CD4-positive, alpha-beta memory T cell (primary cell): Measurements from ENCODE around the gene ACVR1. TPM values are rescaled to one million over a fixed set of nuclear protein-coding genes. Genes with fewer than 3 reads are reported as not detected.
"Not testable (repeated sequence)": the region's sequence is repeated elsewhere in the genome, so short reads cannot be mapped to it uniquely, and the experiment has no call there.

ENCODE experiments used
- CTCF ChIA-PET: fragments of 350-600 bp; sonication (Branson Sonifier 250); formaldehyde crosslinking; loops from one replicate; lab custom pipeline; 2021; ENCODE audit warnings: inconsistent platforms; ENCODE audit not compliant: partially characterized antibody; lab: Charles Lee
- POLR2A ChIA-PET: fragments of 350-600 bp; sonication (Branson Sonifier 250); formaldehyde crosslinking; loops from one replicate; lab custom pipeline; 2021; ENCODE audit not compliant: partially characterized antibody; lab: Charles Lee
- DNase-seq, 5 donors: peaks; one replicate each; pipeline versions ENCODE4 v3.0.0 to v3.0.0-alpha.2; 2020 to 2022; ENCODE audit warnings: mixed read lengths in 1 of 5
- H3K27ac ChIP-seq: one replicate; pipeline ENCODE4 v1.7.0; 2013; ENCODE audit warnings: low read depth, low read length
- H3K27me3 ChIP-seq: 2 replicates; pipeline ENCODE4 v1.7.0; 2013; ENCODE audit warnings: mild to moderate bottlenecking, low read length, moderate library complexity; ENCODE audit not compliant: insufficient read depth
- H3K36me3 ChIP-seq: 2 replicates; pipeline ENCODE4 v1.7.0; 2013; ENCODE audit warnings: mild to moderate bottlenecking, low read length, moderate library complexity; ENCODE audit not compliant: insufficient read depth
- H3K4me1 ChIP-seq: 2 replicates; pipeline ENCODE4 v1.7.0; 2013; ENCODE audit warnings: mild to moderate bottlenecking, low read length, moderate library complexity; ENCODE audit not compliant: insufficient read depth
- H3K4me3 ChIP-seq, 2 donors: one replicate each; pipeline ENCODE4 v1.7.0; 2013; ENCODE audit warnings: low read length in 2 of 2, mild to moderate bottlenecking in 1 of 2
- H3K9me3 ChIP-seq, 2 donors: one replicate each; pipeline ENCODE4 v1.7.0; 2013; ENCODE audit warnings: low read length in 2 of 2, control low read depth in 1 of 2; ENCODE audit not compliant: control insufficient read depth in 1 of 2
- H3K27ac Mint-ChIP-seq, 7 donors: one replicate each; pipeline ENCODE4 v1.8.0; 2020 to 2021; ENCODE audit warnings: mixed read lengths in 7 of 7, mild to moderate bottlenecking in 6 of 7, inconsistent platforms in 3 of 7, moderate library complexity in 3 of 7
- H3K27me3 Mint-ChIP-seq, 2 donors: one replicate each; pipeline ENCODE4 v1.8.0; 2020 to 2021; ENCODE audit warnings: mixed read lengths in 2 of 2
- H3K36me3 Mint-ChIP-seq, 2 donors: one replicate each; pipeline ENCODE4 v1.8.0; 2020 to 2021; ENCODE audit warnings: mixed read lengths in 2 of 2, inconsistent platforms in 1 of 2, mild to moderate bottlenecking in 1 of 2
- H3K4me1 Mint-ChIP-seq, 4 donors: one replicate each; pipeline ENCODE4 v1.8.0; 2020 to 2021; ENCODE audit warnings: mixed read lengths in 4 of 4, mild to moderate bottlenecking in 1 of 4
- H3K4me3 Mint-ChIP-seq, 8 donors: one replicate each; pipeline ENCODE4 v1.8.0; 2020 to 2021; ENCODE audit warnings: mixed read lengths in 8 of 8, mild to moderate bottlenecking in 7 of 8, moderate library complexity in 6 of 8, inconsistent platforms in 3 of 8
- H3K9me3 Mint-ChIP-seq, 8 donors: one replicate each; pipeline ENCODE4 v1.8.0; 2020 to 2021; ENCODE audit warnings: mixed read lengths in 8 of 8, mild to moderate bottlenecking in 5 of 8, inconsistent platforms in 3 of 8, moderate library complexity in 1 of 8
- intact Hi-C: fragments of 100-400 bp; cut with micrococcal nuclease; formaldehyde crosslinking; loops from one replicate; pipeline ENCODE4 v1.15.1; 2023
- polyA plus RNA-seq, 2 donors: library from polyadenylated mRNA; unstranded; fragments of 300-500 nt; fragmentation: Illumina TruSeq; gene quantifications; one replicate each; pipeline ENCODE4 v1.2.3, GENCODE V29; 2021
- total RNA-seq, 2 experiments: library from RNA; stranded (reverse); gene quantifications; one replicate each; pipeline ENCODE4 v1.2.3, GENCODE V29; 2021

Gene ACVR1
- total and polyA plus RNA-seq, 4 experiments from 2014 or later, result 16.1 to 31.9 (median 25.1) TPM

- Mint-ChIP-seq H3K27ac (no peak overlapping the region), H3K4me1 (peaks cover 0 to 7% (median 2%) of the 10 kb centered on the region in 4 donors), H3K27me3 (no peaks in the 10 kb centered on the region), H3K36me3 (peaks cover 76 to 82% of the 10 kb centered on the region in 2 donors), H3K4me3 (no peak overlapping the region), H3K9me3 (peaks cover 2 to 29% (median 18%) of the 10 kb centered on the region in 8 donors)
- POLR2A ChIA-PET, result no interaction called here
- intact Hi-C loops, result no loop called here
- Histone ChIP-seq H3K4me1 (no peaks in the 10 kb centered on the region), H3K36me3 (peaks cover 24% of the 10 kb centered on the region), H3K4me3 (no peak overlapping the region), H3K27me3 (no peaks in the 10 kb centered on the region), H3K27ac (no peak overlapping the region), H3K9me3 (peaks cover 0 to 5% of the 10 kb centered on the region in 2 donors)
- CTCF ChIA-PET, result interaction anchor here (1.2 kb wide), 1 partner anchor 460 kb away, joined by 3 read pairs; no protein-coding TSS in a partner anchor
- DNase-seq, result no peak
Measured at GRCh38 chr2:157760949-157761348, 115.2 kb downstream of the ACVR1 start.

GRCh38 chr2:157759855-157760254, 116.3 kb downstream of the ACVR1 start:
- intact Hi-C loops, result no loop called here
- DNase-seq, result no peak
- H3K9me3 Mint-ChIP-seq, result peaks cover 2 to 29% (median 19%) of the 10 kb centered on the region in 8 donors
- H3K4me1 ChIP-seq, result no peaks in the 10 kb centered on the region
- peaks cover 77 to 83% of the 10 kb centered on the region in 2 donors for H3K36me3 Mint-ChIP-seq
- H3K27ac Mint-ChIP-seq, result no peak overlapping the region
- ChIA-PET POLR2A (no interaction called here), CTCF (no interaction called here)
- no peaks in the 10 kb centered on the region for H3K27me3 Mint-ChIP-seq
- H3K27me3 ChIP-seq, result no peaks in the 10 kb centered on the region
- H3K4me3 Mint-ChIP-seq, result no peak overlapping the region
- peaks cover 16% of the 10 kb centered on the region for H3K36me3 ChIP-seq
- H3K4me1 Mint-ChIP-seq, result peaks cover 5 to 10% (median 5%) of the 10 kb centered on the region in 4 donors
- no peak overlapping the region for H3K4me3 ChIP-seq
- no peak overlapping the region for H3K27ac ChIP-seq
- peaks cover 0 to 5% of the 10 kb centered on the region in 2 donors for H3K9me3 ChIP-seq

GRCh38 chr2:157758586-157758985, 117.5 kb downstream of the ACVR1 start:
- ChIA-PET POLR2A (no interaction called here), CTCF (no interaction called here)
- Mint-ChIP-seq H3K27me3 (no peaks in the 10 kb centered on the region), H3K4me3 (no peak overlapping the region), H3K27ac (no peak overlapping the region), H3K4me1 (peaks cover 5 to 12% (median 11%) of the 10 kb centered on the region in 4 donors), H3K36me3 (peaks cover 86 to 89% of the 10 kb centered on the region in 2 donors), H3K9me3 (peaks cover 2 to 29% (median 19%) of the 10 kb centered on the region in 8 donors)
- Histone ChIP-seq H3K9me3 (peaks cover 0 to 5% of the 10 kb centered on the region in 2 donors), H3K4me3 (no peak overlapping the region), H3K4me1 (no peaks in the 10 kb centered on the region), H3K27ac (no peak overlapping the region), H3K36me3 (peaks cover 16% of the 10 kb centered on the region), H3K27me3 (no peaks in the 10 kb centered on the region)
- no peak for DNase-seq
- intact Hi-C loops, result no loop called here

- H3K27ac Mint-ChIP-seq, result no peak overlapping the region
- POLR2A ChIA-PET, result no interaction called here
- H3K36me3 ChIP-seq, result peaks cover 16% of the 10 kb centered on the region
- H3K36me3 Mint-ChIP-seq, result peaks cover 90 to 91% of the 10 kb centered on the region in 2 donors
- H3K27me3 ChIP-seq, result no peaks in the 10 kb centered on the region
- peaks cover 2 to 29% (median 19%) of the 10 kb centered on the region in 8 donors for H3K9me3 Mint-ChIP-seq
- no peaks in the 10 kb centered on the region for H3K27me3 Mint-ChIP-seq
- peaks cover 5 to 17% (median 11%) of the 10 kb centered on the region in 4 donors for H3K4me1 Mint-ChIP-seq
- intact Hi-C loops, result no loop called here
- H3K4me3 Mint-ChIP-seq, result no peak overlapping the region
- no peaks in the 10 kb centered on the region for H3K4me1 ChIP-seq
- H3K27ac ChIP-seq, result no peak overlapping the region
- no peak for DNase-seq
- no peak overlapping the region for H3K4me3 ChIP-seq
- CTCF ChIA-PET, result no interaction called here
- peaks cover 0 to 5% of the 10 kb centered on the region in 2 donors for H3K9me3 ChIP-seq
Measured at GRCh38 chr2:157757500-157757899, 118.6 kb downstream of the ACVR1 start.

GRCh38 chr2:157756447-157756846, 119.7 kb downstream of the ACVR1 start:
- peaks cover 16% of the 10 kb centered on the region for H3K36me3 ChIP-seq
- H3K27ac Mint-ChIP-seq, H3K27ac ChIP-seq, H3K9me3 ChIP-seq, CTCF ChIA-PET, H3K27me3 Mint-ChIP-seq, H3K4me3 Mint-ChIP-seq, H3K4me1 ChIP-seq, H3K27me3 ChIP-seq, H3K4me3 ChIP-seq, DNase-seq, intact Hi-C loops, POLR2A ChIA-PET: not testable (repeated sequence)
- Mint-ChIP-seq H3K9me3 (peaks cover 2 to 29% (median 19%) of the 10 kb centered on the region in 8 donors), H3K4me1 (peaks cover 5 to 23% (median 16%) of the 10 kb centered on the region in 4 donors), H3K36me3 (peaks cover 91 to 93% of the 10 kb centered on the region in 2 donors)

- no peaks in the 10 kb centered on the region for H3K9me3 ChIP-seq
- CTCF ChIA-PET, result interaction anchor here (0.9 to 2.7 kb wide), 4 partner anchors 253 to 449 kb away, joined by 3 to 15 read pairs (median 4); no protein-coding TSS in a partner anchor
- H3K27me3 Mint-ChIP-seq, result no peaks in the 10 kb centered on the region
- POLR2A ChIA-PET, result no interaction called here
- no peak overlapping the region for H3K4me3 Mint-ChIP-seq
- peak overlapping the region in 2 of 7 donors; percentile 13 to 26 for H3K27ac Mint-ChIP-seq
- peaks cover 3 to 29% (median 19%) of the 10 kb centered on the region in 4 donors for H3K4me1 Mint-ChIP-seq
- H3K9me3 Mint-ChIP-seq, result peaks cover 0 to 9% (median 4%) of the 10 kb centered on the region in 8 donors
- no peak overlapping the region for H3K27ac ChIP-seq
- no peak overlapping the region for H3K4me3 ChIP-seq
- H3K36me3 ChIP-seq, result peaks cover 11% of the 10 kb centered on the region
- H3K4me1 ChIP-seq, result no peaks in the 10 kb centered on the region
- no peaks in the 10 kb centered on the region for H3K27me3 ChIP-seq
- intact Hi-C loops, result loop anchor here (2.0 to 5.0 kb wide), 2 partner anchors 254 to 449 kb away; no protein-coding TSS in a partner anchor
- peaks cover 71 to 84% of the 10 kb centered on the region in 2 donors for H3K36me3 Mint-ChIP-seq
- DNase-seq, result peak in 1 of 5 donors; percentile 41
Measured at GRCh38 chr2:157751462-157752058, 124.6 kb downstream of the ACVR1 start.

GRCh38 chr2:157749684-157750083, 126.4 kb downstream of the ACVR1 start:
- H3K27me3 Mint-ChIP-seq, result no peaks in the 10 kb centered on the region
- no peak for DNase-seq
- no peak overlapping the region for H3K4me3 Mint-ChIP-seq
- CTCF ChIA-PET, result no interaction called here
- POLR2A ChIA-PET, result no interaction called here
- intact Hi-C loops, result loop anchor here (5.0 kb wide), 1 partner anchor 252 kb away; no protein-coding TSS in a partner anchor
- peaks cover 2 to 23% (median 18%) of the 10 kb centered on the region in 4 donors for H3K4me1 Mint-ChIP-seq
- Histone ChIP-seq H3K4me3 (no peak overlapping the region), H3K9me3 (no peaks in the 10 kb centered on the region), H3K4me1 (no peaks in the 10 kb centered on the region), H3K36me3 (peaks cover 11% of the 10 kb centered on the region), H3K27me3 (no peaks in the 10 kb centered on the region), H3K27ac (no peak overlapping the region)
- peaks cover 59 to 71% of the 10 kb centered on the region in 2 donors for H3K36me3 Mint-ChIP-seq
- H3K27ac Mint-ChIP-seq, result no peak overlapping the region
- no peaks in the 10 kb centered on the region for H3K9me3 Mint-ChIP-seq
